B cell (primary cell): ENCODE results near the gene TAS2R19. TPM values are rescaled to one million over a fixed set of nuclear protein-coding genes. Genes with fewer than 3 reads are reported as not detected.

ENCODE experiments used
- ATAC-seq: fragments of 200-7000 bp; cut with Tn5 transposase; one replicate; pipeline ENCODE4 v1.10.0; 2021; ENCODE audit warnings: low read depth, mild to moderate bottlenecking, moderate number of reproducible peaks, moderate library complexity
- CTCF ChIA-PET: fragments of 350-600 bp; sonication (Branson Sonifier 250); formaldehyde crosslinking; loops from one replicate; lab custom pipeline; 2021; ENCODE audit warnings: antibody characterized with exemption, inconsistent platforms; lab: Charles Lee
- POLR2A ChIA-PET: fragments of 350-600 bp; sonication (Branson Sonifier 250); formaldehyde crosslinking; loops from one replicate; lab custom pipeline; 2021; ENCODE audit warnings: antibody characterized with exemption; lab: Charles Lee
- DNase-seq: peaks from one replicate; pipeline ENCODE4 v3.0.0; 2013
- H2AFZ ChIP-seq: 2 replicates; pipeline ENCODE4 v1.6.1; 2012; ENCODE audit warnings: mild to moderate bottlenecking, low read depth, low read length; ENCODE audit not compliant: insufficient read depth, poor library complexity, severe bottlenecking
- H3K27ac ChIP-seq, 2 donors: 1 replicate in 1 of 2; 2 replicates in 1 of 2; pipeline ENCODE4 v1.5.1; 2012 to 2013; ENCODE audit warnings: low read length in 2 of 2, mild to moderate bottlenecking in 2 of 2, moderate library complexity in 1 of 2
- H3K27me3 ChIP-seq, 4 experiments: fragments of 200-600 bp in 1 of 4; sonication (generic) in 1 of 4; replicated peaks in 1 of 4; 1 replicate in 2 of 4; 2 replicates in 2 of 4; pipeline versions ENCODE4 v1.6.1 to v1.7.0; 2013 to 2016; ENCODE audit warnings: low read length in 3 of 4, mild to moderate bottlenecking in 2 of 4, mixed read lengths in 1 of 4, moderate library complexity in 1 of 4; ENCODE audit not compliant: insufficient read depth in 4 of 4, control insufficient read depth in 3 of 4; ENCODE audit errors: control extremely low read depth in 1 of 4
- H3K36me3 ChIP-seq, 2 experiments: replicated peaks in 1 of 2; 1 replicate in 1 of 2; 2 replicates in 1 of 2; pipeline versions ENCODE4 v1.6.1 to v1.7.1; 2013; ENCODE audit warnings: low read length in 1 of 2; ENCODE audit not compliant: insufficient read depth in 2 of 2, control insufficient read depth in 1 of 2; ENCODE audit errors: control extremely low read depth in 1 of 2, extremely low read depth in 1 of 2
- H3K4me1 ChIP-seq, 2 donors: fragments of 200-600 bp in 1 of 2; sonication (generic) in 1 of 2; 1 replicate in 1 of 2; 2 replicates in 1 of 2; pipeline versions ENCODE4 v1.5.1 to v1.6.1; 2013 to 2017; ENCODE audit warnings: low read length in 2 of 2; ENCODE audit not compliant: control insufficient read depth in 2 of 2, insufficient read depth in 2 of 2
- H3K4me2 ChIP-seq: replicated peaks from 2 replicates; pipeline ENCODE3; 2012; ENCODE audit warnings: mild to moderate bottlenecking, low read depth, low read length; ENCODE audit not compliant: poor library complexity, severe bottlenecking
- H3K4me3 ChIP-seq, 5 experiments: fragments of 200-600 bp in 1 of 5; sonication (generic) in 1 of 5; 1 replicate in 3 of 5; 2 replicates in 2 of 5; pipeline versions ENCODE4 v1.5.1 to v1.7.0; 2011 to 2016; ENCODE audit warnings: low read length in 4 of 5, mild to moderate bottlenecking in 4 of 5, low read depth in 2 of 5, control low read depth in 1 of 5, moderate library complexity in 1 of 5; ENCODE audit not compliant: insufficient read depth in 1 of 5; ENCODE audit errors: control extremely low read depth in 1 of 5, extremely low read depth in 1 of 5
- H3K79me2 ChIP-seq: fragments of 200-600 bp; sonication (generic); one replicate; pipeline ENCODE4 v1.6.0; 2016; ENCODE audit warnings: low read length; ENCODE audit not compliant: control insufficient read depth, insufficient read depth
- H3K9ac ChIP-seq: fragments of 200-600 bp; sonication (generic); 2 replicates; pipeline ENCODE4 v1.6.1; 2017; ENCODE audit warnings: mild to moderate bottlenecking, low read length, moderate library complexity
- H3K9me3 ChIP-seq, 3 donors: one replicate each; pipeline versions ENCODE4 v1.6.1 to v1.7.1; 2013; ENCODE audit warnings: low read length in 2 of 3; ENCODE audit not compliant: control insufficient read depth in 2 of 3, insufficient read depth in 1 of 3; ENCODE audit errors: control extremely low read depth in 1 of 3
- H4K20me1 ChIP-seq: 2 replicates; pipeline ENCODE4 v1.6.0; 2012; ENCODE audit warnings: mild to moderate bottlenecking, low read length; ENCODE audit not compliant: insufficient read depth, control insufficient read depth, poor library complexity, severe bottlenecking
- H3K27ac Mint-ChIP-seq: one replicate; pipeline ENCODE4 v1.8.0; 2021; ENCODE audit warnings: mixed read lengths
- H3K27me3 Mint-ChIP-seq: one replicate; pipeline ENCODE4 v1.8.0; 2021; ENCODE audit warnings: mixed read lengths
- H3K4me1 Mint-ChIP-seq: one replicate; pipeline ENCODE4 v1.8.0; 2021; ENCODE audit warnings: mixed read lengths
- H3K4me3 Mint-ChIP-seq: one replicate; pipeline ENCODE4 v1.8.0; 2021; ENCODE audit warnings: mixed read lengths
- H3K9me3 Mint-ChIP-seq: one replicate; pipeline ENCODE4 v1.8.0; 2022; ENCODE audit warnings: mixed read lengths; ENCODE audit not compliant: insufficient read depth
- EZH2 ChIP-seq: IDR thresholded peaks from 2 replicates; pipeline ENCODE4 v1.6.1; 2012; ENCODE audit warnings: borderline replicate concordance, low read depth, mild to moderate bottlenecking, moderate library complexity, low read length; ENCODE audit not compliant: insufficient read depth, poor library complexity, severe bottlenecking
- WGBS: methylation state at CpG from one replicate; pipeline ENCODE4 v1.1.5; 2013; ENCODE audit warnings: missing lambda C conversion rate; ENCODE audit not compliant: insufficient coverage; 5-methylcytosine and 5-hydroxymethylcytosine counted together
- intact Hi-C: fragments of 100-400 bp; cut with micrococcal nuclease; formaldehyde crosslinking; loops from one replicate; pipeline ENCODE4 v1.10.0; 2022
- polyA plus RNA-seq: library from polyadenylated mRNA; depleted of rRNA; stranded (reverse); fragments of >200 nt; gene quantifications from 2 replicates; pipeline ENCODE4 v1.2.3, GENCODE V29; 2012
- total RNA-seq, 2 donors: library from RNA; stranded (reverse); fragments of 120-200 nt in 1 of 2; gene quantifications; 1 replicate in 1 of 2; 2 replicates in 1 of 2; pipeline versions ENCODE4 v1.2.3 to v1.2.4, GENCODE V29; 2013 to 2022
- TF ChIP-seq, protein P1 (sequence below): fragments of 200-600 bp; IDR thresholded peaks from one replicate; pipeline ENCODE4 v1.8.0; 2022; ENCODE audit warnings: antibody characterized with exemption, mild to moderate bottlenecking

The TAS2R19 gene
- total and polyA plus RNA-seq, 2 donors (not counting 1 experiment from before 2014, with no cell fraction given), result 0.34 to 5.7 TPM

DNA sequence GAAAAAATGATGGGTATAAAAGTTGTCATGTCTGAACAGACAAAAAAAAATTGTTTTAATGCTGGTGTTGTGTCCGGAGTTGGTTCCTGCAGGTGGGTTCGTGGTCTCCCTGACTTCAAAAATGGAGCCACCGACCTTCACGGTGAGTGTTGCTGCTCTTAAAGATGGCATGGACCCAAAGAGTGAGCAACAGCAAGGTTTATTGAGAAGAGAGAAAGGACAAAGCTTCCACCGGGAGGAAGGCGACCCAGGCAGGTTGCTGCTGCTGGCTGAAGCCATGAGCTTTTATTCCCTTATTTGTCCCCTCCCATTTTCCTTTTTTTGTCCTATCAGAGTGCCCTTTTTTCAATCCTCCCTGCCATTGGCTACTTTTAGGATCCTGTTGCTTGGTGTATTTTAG is 8.9 kb upstream of the TAS2R19 start, which contains the start of gene TAS2R31:
Gene TAS2R31, minus strand, starts transcription at position 101 of the 400 bp plus-strand sequence. Its CDS starts 72 bp downstream, at position 29.
- no peak within 1 kb of the TSS for H3K27ac ChIP-seq
- ChIA-PET CTCF (no interaction called here), POLR2A (no interaction called here)
- DNase-seq (no peak), ATAC-seq (no peak)
- no peaks in the 10 kb centered on the region for H4K20me1 ChIP-seq
- intact Hi-C loops, result loop anchor here (2.0 kb wide), 1 partner anchor 67 kb away; no protein-coding TSS in a partner anchor
- WGBS, result 93% methylated on average over 4 of the region's 6 CpGs
- H3K4me3 ChIP-seq, result no peak within 1 kb of the TSS
- H2AFZ ChIP-seq, result no peak within 1 kb of the TSS
- Mint-ChIP-seq H3K27me3 (no peaks in the 10 kb centered on the region), H3K27ac (no peak within 1 kb of the TSS), H3K9me3 (no peaks in the 10 kb centered on the region), H3K4me1 (no peaks in the 10 kb centered on the region), H3K4me3 (no peak within 1 kb of the TSS)
- no peaks in the 10 kb centered on the region for H3K9me3 ChIP-seq
- H3K36me3 ChIP-seq, result peaks cover 0 to 6% of the 10 kb centered on the region in 2 experiments
- H3K79me2 ChIP-seq, result no peaks in the 10 kb centered on the region
- H3K4me2 ChIP-seq, result no peak within 1 kb of the TSS
- no peaks in the 10 kb centered on the region for H3K27me3 ChIP-seq
- no peaks in the 10 kb centered on the region for H3K4me1 ChIP-seq
- no peak within 1 kb of the TSS for H3K9ac ChIP-seq
- TF ChIP-seq, protein P1, sequence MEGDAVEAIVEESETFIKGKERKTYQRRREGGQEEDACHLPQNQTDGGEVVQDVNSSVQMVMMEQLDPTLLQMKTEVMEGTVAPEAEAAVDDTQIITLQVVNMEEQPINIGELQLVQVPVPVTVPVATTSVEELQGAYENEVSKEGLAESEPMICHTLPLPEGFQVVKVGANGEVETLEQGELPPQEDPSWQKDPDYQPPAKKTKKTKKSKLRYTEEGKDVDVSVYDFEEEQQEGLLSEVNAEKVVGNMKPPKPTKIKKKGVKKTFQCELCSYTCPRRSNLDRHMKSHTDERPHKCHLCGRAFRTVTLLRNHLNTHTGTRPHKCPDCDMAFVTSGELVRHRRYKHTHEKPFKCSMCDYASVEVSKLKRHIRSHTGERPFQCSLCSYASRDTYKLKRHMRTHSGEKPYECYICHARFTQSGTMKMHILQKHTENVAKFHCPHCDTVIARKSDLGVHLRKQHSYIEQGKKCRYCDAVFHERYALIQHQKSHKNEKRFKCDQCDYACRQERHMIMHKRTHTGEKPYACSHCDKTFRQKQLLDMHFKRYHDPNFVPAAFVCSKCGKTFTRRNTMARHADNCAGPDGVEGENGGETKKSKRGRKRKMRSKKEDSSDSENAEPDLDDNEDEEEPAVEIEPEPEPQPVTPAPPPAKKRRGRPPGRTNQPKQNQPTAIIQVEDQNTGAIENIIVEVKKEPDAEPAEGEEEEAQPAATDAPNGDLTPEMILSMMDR, result no peak
- no peak for TF ChIP-seq EZH2

DNA sequence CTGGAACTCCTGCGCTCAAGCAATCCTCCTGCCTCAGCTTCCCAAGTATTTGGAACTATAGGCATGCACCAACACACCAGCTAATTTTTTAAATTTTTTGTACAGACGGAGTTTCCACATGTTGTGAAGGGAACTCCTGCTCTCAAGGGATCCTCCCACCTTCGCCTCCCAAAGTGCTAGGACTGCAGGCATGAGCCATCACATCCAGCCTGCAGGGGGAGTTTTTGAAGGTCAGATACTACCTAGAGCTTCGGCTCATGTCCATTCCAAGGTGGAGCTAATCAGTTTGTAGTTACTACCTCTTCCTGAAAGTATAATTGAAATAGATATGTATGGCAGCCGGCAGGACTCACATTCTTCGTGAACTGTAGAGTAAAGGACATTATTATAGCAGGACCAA is 3.7 kb upstream of the TAS2R19 start:
- no peak for DNase-seq
- Mint-ChIP-seq H3K9me3 (peaks cover 3% of the 10 kb centered on the region), H3K27ac (no peak overlapping the region), H3K4me3 (no peak overlapping the region), H3K27me3 (no peaks in the 10 kb centered on the region), H3K4me1 (no peaks in the 10 kb centered on the region)
- ChIA-PET CTCF (no interaction called here), POLR2A (no interaction called here)
- Histone ChIP-seq H3K79me2 (no peaks in the 10 kb centered on the region), H2AFZ (no peak overlapping the region), H3K27me3 (no peaks in the 10 kb centered on the region), H3K4me2 (no peak overlapping the region), H3K27ac (no peak overlapping the region), H4K20me1 (no peaks in the 10 kb centered on the region), H3K4me1 (no peaks in the 10 kb centered on the region), H3K9ac (no peak overlapping the region), H3K36me3 (peaks cover 1 to 6% of the 10 kb centered on the region in 2 experiments), H3K9me3 (peaks cover 0 to 5% (median 1%) of the 10 kb centered on the region in 3 donors), H3K4me3 (no peak overlapping the region)
- WGBS, result 94% methylated on average over 4 of the region's 6 CpGs
- no peak for TF ChIP-seq EZH2
- TF ChIP-seq, protein P1, result no peak
- intact Hi-C loops, result no loop called here
- no peak for ATAC-seq
